Spleen (tissue), 11 donors: ENCODE results near the gene DTNB. TPM values are rescaled to one million over a fixed set of nuclear protein-coding genes. Genes with fewer than 3 reads are reported as not detected.

Experiments used
- DNase-seq: peaks from one replicate; pipeline ENCODE4 v3.0.0-alpha.2; 2020
- H3K27ac ChIP-seq, 8 donors: fragments of 200-600 bp; sonication (generic) in 7 of 8; 1 replicate in 4 of 8; 2 replicates in 4 of 8; pipeline versions ENCODE4 v1.5.0 to v1.8.0; 2016 to 2021; ENCODE audit warnings: inconsistent platforms in 4 of 8, mild to moderate bottlenecking in 4 of 8, moderate library complexity in 1 of 8
- H3K27me3 ChIP-seq, 7 donors: fragments of 200-600 bp; sonication (generic) in 6 of 7; replicated peaks in 1 of 7; 1 replicate in 4 of 7; 2 replicates in 3 of 7; pipeline versions ENCODE4 v1.5.0 to v1.8.0; 2016 to 2021; ENCODE audit warnings: inconsistent platforms in 3 of 7, mild to moderate bottlenecking in 1 of 7
- H3K36me3 ChIP-seq, 6 donors: fragments of 200-600 bp; sonication (generic) in 5 of 6; 1 replicate in 4 of 6; 2 replicates in 2 of 6; pipeline versions ENCODE4 v1.5.0 to v1.8.0; 2016 to 2021; ENCODE audit warnings: inconsistent platforms in 2 of 6
- H3K4me1 ChIP-seq, 6 donors: fragments of 200-600 bp; sonication (generic) in 5 of 6; 1 replicate in 3 of 6; 2 replicates in 3 of 6; pipeline versions ENCODE4 v1.5.0 to v1.8.0; 2016 to 2021; ENCODE audit warnings: inconsistent platforms in 3 of 6
- H3K4me3 ChIP-seq, 8 donors: fragments of 200-600 bp; sonication (generic) in 7 of 8; 1 replicate in 4 of 8; 2 replicates in 4 of 8; pipeline versions ENCODE4 v1.5.0 to v1.8.0; 2016 to 2021; ENCODE audit warnings: inconsistent platforms in 4 of 8, mild to moderate bottlenecking in 4 of 8, moderate library complexity in 2 of 8
- H3K9me3 ChIP-seq, 8 donors: fragments of 200-600 bp; sonication (generic) in 7 of 8; 1 replicate in 4 of 8; 2 replicates in 4 of 8; pipeline versions ENCODE4 v1.5.0 to v1.8.0; 2016 to 2021; ENCODE audit warnings: inconsistent platforms in 4 of 8
- CTCF ChIP-seq, 11 experiments: fragments of 200-600 bp in 7 of 11; fragments of 450-650 bp in 4 of 11; sonication (generic) in 4 of 11; IDR thresholded peaks in 8 of 11; conservative IDR thresholded peaks in 3 of 11; 1 replicate in 7 of 11; 2 replicates in 4 of 11; pipeline versions ENCODE4 v1.4.0 to v1.8.0; 2016 to 2021; ENCODE audit warnings: antibody characterized with exemption in 11 of 11, inconsistent platforms in 4 of 11, mild to moderate bottlenecking in 1 of 11
- POLR2A ChIP-seq, 3 donors: fragments of 450-650 bp; IDR thresholded peaks; one replicate each; pipeline ENCODE4 v1.5.1; 2017; ENCODE audit warnings: antibody characterized with exemption in 3 of 3, mild to moderate bottlenecking in 1 of 3
- POLR2AphosphoS5 ChIP-seq, 3 donors: sonication (generic); formaldehyde crosslinking; IDR thresholded peaks; one replicate each; pipeline ENCODE4 v1.5.1; 2017; ENCODE audit warnings: antibody characterized with exemption in 3 of 3
- WGBS, 5 donors: extraction: QIAGEN DNeasy Blood & Tissue Kit in 3 of 5; methylation state at CpG; one replicate each; pipeline versions ENCODE4 v1.1.5 to v1.1.7; 2013 to 2018; 5-methylcytosine and 5-hydroxymethylcytosine counted together
- intact Hi-C: fragments of 100-400 bp; cut with DNase I; formaldehyde crosslinking; loops from one replicate; pipeline ENCODE4 v1.15.0; 2023; ENCODE audit warnings: low total_unique reads
- polyA plus RNA-seq, 3 donors: library from polyadenylated mRNA; stranded (reverse); fragments of 200-250 nt; gene quantifications; one replicate each; pipeline ENCODE4 v1.2.1, GENCODE V29; 2013
- total RNA-seq, 7 donors: library from RNA; depleted of rRNA in 3 of 7; stranded (reverse); fragments of >200 nt in 3 of 7; fragmentation: NEBNext Ultra II Directional in 4 of 7; extraction: Animal tissue kit (Norgen Biotek cat#: 25700) in 4 of 7; gene quantifications; one replicate each; pipeline versions ENCODE4 v1.1.0 to v1.2.1, GENCODE V29; 2016 to 2021
- donor health status: healthy with polysubstance abuse.
- donor health status: DM: no; HTN: no; CAD: no; lungs with moderate emphysema.
- donor health status: DM: no; HTN: no; CAD: no.
- donor health status: Bipolar disorder and iron deficiency.
- donor health status: healthy.
- donor health status: DM: no; HTN: no; CAD: no.
- donor health status: DM: yes; HTN: yes; CAD: no.

Gene DTNB
- total and polyA plus RNA-seq, 10 donors = 4.5 to 28.9 (median 20.4) TPM

- H3K4me3 ChIP-seq = no peak overlapping the region
- intact Hi-C loops = no loop called here
- TF ChIP-seq POLR2AphosphoS5 (IDR thresholded peaks at IDR 0.05) (no peak), POLR2A (IDR thresholded peaks at IDR 0.05) (no peak)
- DNase-seq = no peak
- peaks cover 0 to 17% (median 10%) of the 10 kb centered on the region in 6 donors for H3K4me1 ChIP-seq
- no peak overlapping the region for H3K27ac ChIP-seq
- no peaks in the 10 kb centered on the region for H3K27me3 ChIP-seq
- no peaks in the 10 kb centered on the region for H3K9me3 ChIP-seq
- peaks cover 0 to 4% (median 0%) of the 10 kb centered on the region in 6 donors for H3K36me3 ChIP-seq
Measured at GRCh38 chr2:25615920-25616319, 57.5 kb downstream of the DTNB start.

GRCh38 chr2:25615386-25615785 lies 58.0 kb downstream of the DTNB start:
- WGBS, 5 donors = 69 to 90% (median 80%) methylated on average over 5 of the region's 5 CpGs
- no peaks in the 10 kb centered on the region for H3K9me3 ChIP-seq
- TF ChIP-seq CTCF (IDR thresholded peaks at IDR 0.05 in 8 of 11, conservative IDR thresholded peaks at IDR 0.05 in 3 of 11) (no peak), POLR2A (IDR thresholded peaks at IDR 0.05) (no peak), POLR2AphosphoS5 (IDR thresholded peaks at IDR 0.05) (no peak)
- intact Hi-C loops = no loop called here
- H3K36me3 ChIP-seq = peaks cover 0 to 4% (median 0%) of the 10 kb centered on the region in 6 donors
- no peak overlapping the region for H3K4me3 ChIP-seq
- DNase-seq = no peak
- no peaks in the 10 kb centered on the region for H3K27me3 ChIP-seq
- no peak overlapping the region for H3K27ac ChIP-seq
- peaks cover 0 to 17% (median 10%) of the 10 kb centered on the region in 6 donors for H3K4me1 ChIP-seq

- DNase-seq = no peak
- Histone ChIP-seq H3K27ac (no peak overlapping the region), H3K9me3 (no peaks in the 10 kb centered on the region), H3K4me1 (peaks cover 0 to 20% (median 10%) of the 10 kb centered on the region in 6 donors), H3K4me3 (no peak overlapping the region), H3K27me3 (no peaks in the 10 kb centered on the region), H3K36me3 (no peaks in the 10 kb centered on the region)
- intact Hi-C loops = loop anchor here (5.0 kb wide), 1 partner anchor 48 kb away; no protein-coding TSS in a partner anchor
- 81 to 97% (median 93%) methylated on average over 8 of the region's 8 CpGs for WGBS, 5 donors
- TF ChIP-seq POLR2AphosphoS5 (IDR thresholded peaks at IDR 0.05) = no peak
- TF ChIP-seq POLR2A (IDR thresholded peaks at IDR 0.05) = no peak
- TF ChIP-seq CTCF (IDR thresholded peaks at IDR 0.05 in 8 of 11, conservative IDR thresholded peaks at IDR 0.05 in 3 of 11) = no peak
Measured at GRCh38 chr2:25614711-25615110, 58.7 kb downstream of the DTNB start.

DNA sequence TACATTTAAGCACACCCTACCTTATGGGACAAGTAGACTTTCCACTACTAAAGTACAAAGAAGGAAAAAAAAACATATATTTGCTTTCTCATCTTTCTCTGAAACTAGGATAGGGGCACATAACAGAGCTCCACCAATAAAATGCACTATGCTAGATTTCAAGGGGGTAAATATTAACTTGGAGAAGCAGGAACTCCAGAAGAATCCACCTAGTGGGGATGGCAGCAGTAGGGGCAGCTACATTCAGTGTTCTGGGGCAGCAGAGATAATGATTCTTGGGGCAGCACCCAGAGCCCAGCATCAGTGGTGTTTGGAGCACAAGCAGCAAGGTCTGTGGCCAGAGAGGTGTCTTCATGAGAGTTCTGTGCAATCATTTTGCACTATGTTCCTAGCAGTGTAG lies 64.7 kb downstream of the DTNB start:
- no peak for DNase-seq
- H3K4me3 ChIP-seq = no peak overlapping the region

More for the DNA sequence above, 64.7 kb downstream of the DTNB start:
- Histone ChIP-seq H3K36me3 (no peaks in the 10 kb centered on the region), H3K27ac (no peak overlapping the region), H3K9me3 (no peaks in the 10 kb centered on the region), H3K4me1 (peaks cover 0 to 6% (median 0%) of the 10 kb centered on the region in 6 donors), H3K27me3 (no peaks in the 10 kb centered on the region)
- intact Hi-C loops = no loop called here
- TF ChIP-seq CTCF (IDR thresholded peaks at IDR 0.05 in 8 of 11, conservative IDR thresholded peaks at IDR 0.05 in 3 of 11) = no peak
- no peak for TF ChIP-seq POLR2AphosphoS5 (IDR thresholded peaks at IDR 0.05)
